Suppressor macrophage treated with lipopolysaccharide for 1 hour (primary cell): ENCODE measurements around the gene ZNRF2.
A peak's percentile ranks its signal among the peaks of the same experiment; 100 is the strongest.

Experiments
- DNase-seq, 3 donors: peaks; one replicate each; pipeline ENCODE4 v3.0.0-alpha.2; 2020 to 2022

ZNRF2 gene

DNA sequence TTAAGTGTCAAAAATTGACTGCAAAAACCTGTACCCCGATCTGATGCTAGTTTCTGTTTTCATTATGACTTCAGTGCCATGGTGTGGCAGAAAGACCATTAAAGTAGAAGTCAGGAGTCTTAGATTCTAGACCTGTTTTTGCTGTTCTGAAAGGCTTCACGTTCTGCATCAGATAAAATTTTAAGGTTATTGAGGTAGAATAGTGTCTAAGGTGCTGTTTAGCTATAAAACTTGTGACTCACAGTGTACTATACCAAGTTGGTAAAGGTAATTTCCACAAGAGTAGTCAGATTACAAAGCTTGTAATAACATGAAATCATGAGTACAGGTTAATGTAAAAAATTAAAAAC is 38.6 kb downstream of the ZNRF2 start:
- no peak for DNase-seq

DNA sequence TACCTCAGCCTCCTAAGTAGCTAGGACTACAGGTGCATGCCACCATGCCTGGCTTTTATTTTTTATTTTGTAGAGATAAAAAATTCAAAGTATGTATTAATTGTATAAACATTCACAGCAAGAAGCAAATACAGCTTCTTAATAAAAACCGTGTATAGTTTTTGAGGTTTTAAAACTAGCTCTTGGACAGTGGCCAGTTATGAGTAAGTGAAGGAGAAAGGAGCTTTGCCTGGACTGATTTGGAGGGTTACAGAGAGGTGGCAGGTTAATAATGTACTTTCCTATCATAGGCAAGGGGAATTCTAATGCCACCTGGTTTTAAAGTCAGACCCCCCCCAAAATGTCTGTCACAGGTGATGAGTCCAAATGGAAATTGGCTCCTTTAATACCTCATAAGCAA is 43.4 kb downstream of the ZNRF2 start:
- no peak for DNase-seq

DNA sequence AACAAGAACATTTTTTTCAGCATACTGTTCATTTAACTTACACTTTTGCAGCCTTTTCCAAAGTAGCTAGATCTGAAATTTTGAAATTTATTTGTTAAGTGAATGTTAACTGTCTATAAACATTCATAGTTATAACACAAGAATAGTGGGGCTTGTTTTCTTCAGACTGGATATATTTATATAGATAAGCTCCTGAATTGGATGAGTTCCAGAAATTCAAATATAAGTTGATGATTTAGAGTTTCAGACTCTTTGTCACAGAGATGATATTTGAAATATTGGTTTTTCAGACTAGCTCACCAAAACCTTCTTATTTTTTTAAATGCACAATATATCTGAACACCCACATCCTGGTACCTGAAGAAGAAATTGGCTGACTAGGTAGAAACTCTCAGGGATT is 44.0 kb downstream of the ZNRF2 start:
- no peak for DNase-seq

DNA sequence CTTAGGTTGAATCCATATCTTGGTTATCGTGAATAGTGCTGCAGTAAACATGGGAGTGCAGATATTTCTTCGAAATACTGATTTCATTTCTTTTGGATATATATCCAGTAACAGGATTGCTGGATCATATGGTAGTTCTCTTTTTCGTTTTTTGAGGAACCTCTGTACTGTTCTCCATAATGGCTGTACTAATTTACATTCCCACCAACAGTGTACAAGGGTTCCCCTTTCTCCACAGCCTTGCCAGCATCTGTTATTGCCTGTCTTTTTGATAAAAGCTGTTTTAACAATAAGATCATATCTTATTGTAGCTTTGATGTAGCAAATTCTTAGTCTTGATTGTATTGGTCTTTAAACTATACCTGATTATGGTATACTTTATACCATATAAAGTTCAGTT is 45.3 kb downstream of the ZNRF2 start:
- DNase-seq, result peak; percentile 33 to 68 (median 62)

DNA sequence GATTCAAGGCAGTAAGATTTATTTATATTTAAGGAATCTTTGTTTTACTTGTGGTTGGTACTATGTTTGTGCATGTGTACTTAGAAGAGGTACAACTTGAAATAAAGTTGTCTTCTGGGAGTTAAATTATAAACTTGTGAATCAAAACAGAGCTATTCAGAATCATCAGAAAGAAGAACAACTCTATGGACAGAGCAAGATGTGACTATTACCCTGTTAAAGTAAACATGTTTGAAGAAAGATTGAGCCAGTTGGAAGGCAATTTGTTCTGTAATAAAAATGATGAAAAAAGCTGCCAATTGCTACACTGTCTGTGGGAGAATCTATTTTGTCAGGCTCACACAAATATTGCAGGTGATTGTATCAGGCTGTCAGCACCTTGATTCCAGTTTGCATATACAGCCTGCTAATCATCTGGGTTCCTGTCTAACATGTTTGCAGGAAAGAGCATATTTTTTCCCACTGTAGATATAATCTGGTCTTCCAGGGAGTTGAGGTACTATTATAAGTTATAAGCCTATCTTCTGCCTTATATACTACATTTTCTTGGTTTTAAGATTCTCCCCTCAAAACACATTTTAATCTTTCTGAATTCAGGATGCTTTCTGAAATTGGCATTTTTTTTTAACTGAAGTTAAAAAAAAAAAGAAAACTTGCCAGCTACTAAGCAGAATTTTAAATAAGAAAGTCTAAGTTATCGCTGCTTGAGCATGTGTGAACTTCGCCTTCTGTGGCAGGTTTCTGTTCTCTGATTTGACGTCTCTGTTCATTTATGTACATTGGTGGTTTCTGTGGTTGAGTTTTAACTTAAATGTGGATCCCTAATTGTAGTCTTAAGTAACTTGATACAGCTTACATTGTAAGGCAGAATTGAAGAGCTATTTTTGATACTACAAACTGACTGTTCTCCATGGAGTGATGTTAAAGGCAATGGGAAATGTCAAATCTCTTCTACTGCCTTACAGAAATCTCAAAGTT is 46.0 kb downstream of the ZNRF2 start:
- peak; percentile 37 to 62 (median 51) for DNase-seq

DNA sequence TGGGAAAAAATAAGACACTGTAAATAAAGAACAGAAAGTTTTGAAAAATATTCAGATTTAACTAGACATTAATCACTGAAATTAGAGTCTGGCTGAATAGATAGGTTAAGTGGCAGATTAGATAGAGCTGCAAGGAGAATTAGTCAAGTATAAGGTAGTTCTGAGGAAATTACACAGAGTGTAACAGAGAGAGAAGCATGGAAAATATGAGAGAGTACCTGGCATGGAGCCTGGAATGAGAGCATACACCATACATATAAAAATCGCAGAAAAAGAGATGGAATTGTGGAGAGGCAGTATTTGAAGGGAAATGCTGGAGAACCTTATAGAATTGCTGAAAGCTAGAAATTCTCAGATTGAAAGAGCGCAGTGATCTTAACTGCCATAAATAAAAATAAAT is 46.9 kb downstream of the ZNRF2 start:
- no peak for DNase-seq

DNA sequence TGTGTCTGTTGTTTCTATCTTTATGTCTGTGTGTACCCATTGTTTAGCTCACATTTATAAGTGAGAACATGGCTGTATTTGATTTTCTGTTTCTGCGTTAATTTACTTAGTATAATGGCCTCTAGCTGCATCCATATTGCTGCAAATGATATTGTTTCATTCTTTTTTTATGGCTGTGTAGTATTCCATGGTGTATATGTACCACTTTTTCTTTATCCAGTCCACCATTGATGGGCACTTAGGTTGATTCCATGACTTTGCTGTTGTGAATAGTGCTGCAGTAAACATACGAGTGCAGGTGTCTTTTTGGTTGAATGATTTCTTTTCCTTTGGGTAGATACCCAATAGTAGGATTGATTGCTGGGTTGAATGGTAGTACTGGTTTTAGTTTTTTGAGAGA is 48.2 kb downstream of the ZNRF2 start:
- no peak for DNase-seq

DNA sequence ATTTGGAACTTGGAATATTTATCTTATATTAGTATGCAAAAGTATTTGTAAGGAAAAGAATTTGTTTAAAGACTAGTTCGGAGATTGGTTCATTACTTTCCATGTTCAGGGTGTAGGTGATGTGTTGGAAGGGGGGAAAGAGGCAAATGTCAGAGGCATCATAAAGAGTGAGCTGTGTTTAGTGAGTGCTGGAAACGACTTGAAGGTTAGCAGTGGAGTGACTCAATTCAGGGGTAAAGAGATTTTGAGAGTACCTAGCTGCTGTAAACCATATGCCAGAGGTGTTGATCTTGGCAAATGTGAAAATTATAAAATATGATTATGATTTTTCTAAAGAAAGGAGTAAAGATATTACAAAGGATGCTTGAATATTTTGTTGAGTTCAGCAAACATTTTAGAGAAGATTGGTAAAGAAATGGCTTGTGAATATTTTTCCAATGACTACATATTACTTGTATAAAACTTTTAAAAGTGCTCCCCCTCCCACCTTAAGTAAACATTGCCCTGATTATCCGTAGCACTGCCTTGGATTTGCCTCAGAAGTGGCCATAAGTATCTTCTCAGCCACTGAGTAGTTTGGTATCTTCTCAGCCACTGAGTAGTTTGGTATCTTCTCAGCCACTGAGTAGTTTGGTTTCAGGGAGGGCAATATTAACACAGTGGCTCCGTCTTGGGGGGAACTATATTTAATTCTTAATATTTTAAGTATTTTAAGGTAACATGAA is 51.5 kb downstream of the ZNRF2 start:
- no peak for DNase-seq

DNA sequence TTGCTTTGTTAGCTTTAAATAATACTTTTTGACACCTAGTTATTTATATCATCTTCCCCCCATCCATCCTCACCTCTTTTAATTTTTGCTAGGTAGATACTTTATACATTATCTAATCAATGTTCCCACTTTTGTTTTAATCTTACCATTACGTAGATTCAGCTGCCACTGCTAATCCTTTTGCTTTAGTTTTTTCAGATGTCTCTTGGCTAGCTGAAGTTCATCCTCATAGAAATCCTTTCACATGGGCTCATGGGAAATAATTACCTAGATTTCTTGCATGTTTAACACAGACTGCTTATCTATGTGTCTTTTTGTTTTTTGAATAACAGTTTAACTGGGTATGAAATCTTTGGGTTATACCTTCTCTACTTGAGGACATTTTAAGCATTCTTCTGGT is 60.1 kb downstream of the ZNRF2 start:
- DNase-seq, result no peak

DNA sequence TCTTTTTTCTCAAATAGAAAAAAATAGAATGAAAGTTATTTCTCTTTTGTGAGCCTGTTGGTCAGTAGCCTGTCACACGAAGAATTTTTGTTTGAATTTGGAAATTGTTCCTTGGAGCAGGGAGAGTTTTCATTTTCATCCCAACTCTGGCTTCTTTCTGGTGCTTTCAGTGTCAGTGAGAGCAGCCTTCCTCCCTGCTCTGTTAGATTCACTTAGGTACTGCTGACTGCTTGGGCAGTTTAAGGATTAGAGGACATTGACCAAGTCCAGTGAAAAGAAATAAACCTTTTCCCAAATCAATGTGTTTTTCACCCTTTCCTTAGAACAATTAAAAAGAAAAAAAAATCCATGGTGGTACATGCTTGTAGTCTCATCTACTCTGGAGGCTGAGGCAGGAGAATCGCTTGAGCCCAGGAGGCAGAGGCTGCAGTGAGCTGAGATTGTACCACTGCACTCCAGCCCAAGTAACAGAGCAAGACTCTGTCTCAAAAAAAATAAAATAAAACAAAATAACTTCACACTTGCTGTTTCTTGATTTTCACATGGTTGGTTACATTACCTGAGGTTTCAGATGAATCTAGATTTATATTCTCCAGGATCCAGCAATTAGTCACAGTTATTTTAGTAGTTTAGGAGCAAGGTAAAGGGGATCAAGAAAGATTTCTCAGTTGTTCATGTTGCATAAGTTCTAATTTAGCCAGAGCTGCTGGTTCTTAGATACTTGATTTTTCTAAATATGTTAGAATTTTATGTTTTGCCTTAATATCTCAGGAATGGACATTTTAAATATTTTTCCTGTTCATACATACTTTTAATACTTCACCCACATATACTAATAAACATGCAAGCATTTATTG is 63.1 kb downstream of the ZNRF2 start:
- no peak for DNase-seq

DNA sequence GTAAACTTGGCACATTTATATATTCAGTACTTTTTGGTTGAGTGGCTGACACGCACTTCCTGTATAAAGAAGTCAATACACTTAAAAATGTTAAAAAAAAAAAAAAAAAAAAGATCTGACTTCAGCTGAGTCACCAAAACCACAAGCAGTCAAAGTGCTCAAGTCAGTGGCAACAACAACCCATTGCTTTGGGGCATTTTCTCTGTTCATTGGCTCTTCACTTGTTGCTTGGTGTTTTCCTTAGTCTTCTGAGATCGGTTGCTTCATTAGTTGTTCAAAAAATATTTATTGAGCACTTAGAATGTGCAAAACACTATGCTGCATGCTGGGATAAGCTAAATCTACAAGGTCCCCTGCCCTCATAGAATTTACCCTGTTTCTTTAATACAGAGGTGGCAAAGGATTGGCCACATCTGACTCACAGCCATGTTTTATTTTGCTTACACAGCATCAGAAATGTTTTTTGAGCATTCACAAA is 63.7 kb downstream of the ZNRF2 start:
- peak; percentile 66 to 90 (median 86) for DNase-seq

DNA sequence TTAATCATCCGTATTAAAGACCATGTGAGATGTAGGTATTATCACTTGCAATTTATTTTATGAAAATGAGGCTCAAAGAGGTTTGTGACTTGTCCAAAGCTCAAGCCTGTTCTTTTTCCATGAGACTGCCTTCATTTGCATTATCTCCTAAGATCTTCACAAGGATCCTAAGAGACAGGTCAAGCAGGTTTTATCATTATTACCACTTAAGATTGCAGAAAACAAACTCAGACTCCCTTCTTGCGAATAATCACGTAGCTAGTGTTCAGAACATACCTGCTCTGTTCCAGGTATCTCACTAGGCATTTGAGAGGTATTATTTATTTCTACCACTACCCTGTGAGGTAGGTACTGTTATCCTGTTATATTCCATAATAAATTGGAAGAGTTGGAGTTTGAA is 64.8 kb downstream of the ZNRF2 start:
- DNase-seq, result no peak

DNA sequence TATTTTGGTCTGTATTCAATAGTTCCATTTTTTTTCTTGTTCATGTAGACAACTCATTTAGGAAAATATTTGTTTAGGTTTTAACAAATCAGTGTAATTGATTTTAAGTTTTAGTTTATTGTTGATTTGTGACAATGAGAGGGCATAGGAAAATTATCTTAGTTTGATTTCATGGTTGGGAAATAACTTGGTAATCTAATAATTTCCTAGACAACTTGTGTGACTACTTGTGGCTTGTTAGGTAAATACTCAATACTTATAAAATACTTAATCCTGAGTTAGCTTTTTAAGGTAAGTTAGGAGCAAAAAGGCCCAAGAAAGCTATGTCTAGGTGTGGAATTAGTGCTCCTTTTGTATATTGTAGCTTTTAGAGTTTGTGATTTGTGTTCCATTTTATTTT is 65.4 kb downstream of the ZNRF2 start:
- DNase-seq, result no peak

DNA sequence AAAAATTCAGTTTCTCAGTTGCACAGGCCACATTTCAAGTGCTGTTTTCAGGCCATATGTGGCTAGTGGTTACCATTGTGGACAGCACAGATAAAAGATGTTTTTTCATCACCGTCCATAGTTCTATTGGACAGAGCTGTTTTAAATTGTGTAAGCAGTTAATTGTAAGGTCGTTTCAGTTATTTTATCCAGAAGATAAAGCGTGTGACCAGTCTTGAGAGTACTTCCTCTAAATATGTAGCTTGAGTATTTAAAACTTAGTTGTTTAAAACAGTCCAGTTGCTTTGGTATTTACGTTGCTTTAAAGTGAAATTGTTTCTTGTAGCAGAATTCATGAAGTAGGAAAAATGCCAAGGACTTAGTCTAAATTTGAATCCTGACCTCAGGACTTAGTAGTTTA is 66.9 kb downstream of the ZNRF2 start:
- peak in 2 of 3 donors; percentile 55 to 60 for DNase-seq

DNA sequence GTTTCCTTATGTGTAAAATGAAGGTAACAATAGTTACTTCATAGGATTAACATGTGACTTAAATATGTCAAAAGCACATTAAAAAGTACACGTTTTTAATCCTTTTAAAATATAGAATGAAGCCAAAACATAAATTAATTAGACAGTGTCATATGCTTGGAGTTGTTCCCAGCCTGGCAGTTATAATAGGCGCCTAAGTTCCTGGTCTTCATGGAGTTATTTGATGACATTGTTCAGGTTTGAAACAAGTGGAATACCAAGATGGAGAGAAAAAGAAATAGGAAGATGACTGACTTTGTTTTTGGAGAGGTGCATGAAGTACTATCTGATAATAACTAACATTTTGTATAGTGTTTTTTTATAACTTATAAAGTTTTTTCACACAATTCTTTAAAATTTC is 67.3 kb downstream of the ZNRF2 start:
- DNase-seq, result no peak

DNA sequence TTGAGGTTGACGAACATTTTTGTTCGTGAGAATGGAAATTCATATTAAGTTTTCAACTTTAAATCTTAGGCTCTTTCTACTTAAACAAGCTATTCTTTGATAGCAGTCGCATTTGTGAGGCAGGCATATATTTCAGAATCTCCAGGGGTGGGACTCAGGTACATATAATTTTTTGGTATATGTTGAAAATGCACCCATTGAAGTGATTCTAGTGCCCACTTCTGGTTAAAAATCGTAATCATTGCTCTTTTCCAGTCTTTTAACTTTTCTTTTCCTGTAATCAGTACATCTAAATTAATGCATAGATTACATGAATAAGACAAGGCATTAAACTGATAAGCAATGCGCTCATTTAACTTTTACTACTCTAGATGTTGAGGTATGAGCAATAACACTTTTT is 67.8 kb downstream of the ZNRF2 start:
- DNase-seq, result no peak

DNA sequence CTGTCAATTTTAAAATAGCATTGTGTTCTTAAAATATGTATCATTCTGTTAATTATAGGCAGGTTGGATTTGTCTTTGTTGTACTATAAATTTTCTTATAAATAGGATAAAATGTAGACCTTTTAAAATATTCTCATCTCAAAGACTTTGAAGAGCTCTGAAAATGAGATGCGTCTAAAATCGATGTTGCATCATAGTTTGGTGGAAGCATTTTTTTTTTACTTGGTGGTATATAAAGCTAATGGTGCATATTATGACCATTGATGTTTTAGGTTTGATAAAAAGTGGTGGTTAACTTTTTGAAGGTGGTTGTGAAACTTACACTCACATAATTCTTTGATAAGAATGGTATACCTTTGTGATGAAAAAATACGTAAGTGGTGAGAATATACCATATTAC is 69.1 kb downstream of the ZNRF2 start:
- no peak for DNase-seq

DNA sequence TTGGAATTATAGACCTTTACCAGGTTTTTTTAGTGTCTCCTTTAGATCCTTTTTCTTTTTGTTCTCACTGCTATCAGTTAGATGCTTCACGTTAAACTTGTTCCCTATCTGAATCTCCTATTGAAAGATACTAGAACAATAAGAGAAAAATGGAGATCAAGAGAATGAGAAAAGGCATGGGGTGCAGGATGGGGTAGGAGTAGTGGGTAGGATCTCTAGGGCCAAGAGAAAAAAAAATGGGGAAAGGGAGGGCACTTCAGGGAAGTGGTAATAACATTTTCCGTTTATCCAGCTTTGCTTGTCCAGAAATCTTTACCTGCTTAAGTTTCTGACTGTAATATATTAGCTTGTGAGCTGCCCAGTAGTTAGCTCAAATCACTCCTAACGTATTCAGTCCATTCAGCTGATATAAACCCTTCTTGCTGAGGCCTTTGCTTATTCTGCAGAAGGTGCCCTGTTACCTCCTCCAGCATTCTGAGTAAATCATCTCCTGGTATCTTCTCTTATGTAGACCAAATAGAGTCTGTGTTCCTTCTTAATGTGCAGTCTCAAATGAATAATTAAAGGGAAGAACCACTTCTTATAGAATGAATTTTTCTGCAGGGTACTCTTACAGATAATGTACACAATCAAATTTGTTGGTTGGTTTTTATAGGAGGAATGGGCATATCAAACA is 69.7 kb downstream of the ZNRF2 start:
- DNase-seq, result no peak

DNA sequence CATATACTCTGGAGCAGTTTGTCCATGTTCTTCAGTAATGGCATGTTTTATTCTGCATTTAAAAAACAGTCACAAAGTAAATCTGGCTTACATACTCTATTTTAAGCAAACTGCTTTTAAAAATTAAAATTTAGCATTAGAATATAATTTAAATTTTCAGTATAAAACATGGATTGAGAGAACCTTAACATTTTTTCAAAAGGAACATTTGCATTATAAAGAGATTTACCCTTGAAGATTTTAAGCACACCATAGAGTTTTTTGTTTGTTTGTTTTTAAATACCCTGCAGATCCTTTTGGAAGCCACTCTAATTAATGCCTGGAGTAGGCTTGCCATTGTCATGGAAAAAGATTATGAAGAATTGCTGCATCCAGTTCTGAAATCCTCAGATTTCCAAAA is 70.4 kb downstream of the ZNRF2 start:
- no peak for DNase-seq

DNA sequence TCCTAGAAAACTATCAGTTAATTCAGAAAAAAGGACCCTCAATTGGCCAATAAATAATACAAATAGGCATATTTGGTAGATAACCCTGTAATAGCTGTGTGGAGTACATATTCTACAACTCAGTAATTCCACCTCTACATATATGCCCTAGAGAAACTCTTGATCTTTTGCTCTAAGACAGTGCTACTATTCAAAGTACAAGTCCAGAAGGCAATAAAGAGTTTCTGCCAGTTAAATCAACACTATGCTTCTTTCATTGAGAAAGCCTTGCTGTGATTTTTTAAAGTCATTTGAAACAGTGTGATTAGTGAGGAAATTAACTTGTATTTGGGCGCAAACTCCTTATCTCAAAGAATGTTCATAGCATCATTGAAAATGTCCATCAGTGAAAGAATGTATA is 75.6 kb downstream of the ZNRF2 start:
- DNase-seq, result no peak

DNA sequence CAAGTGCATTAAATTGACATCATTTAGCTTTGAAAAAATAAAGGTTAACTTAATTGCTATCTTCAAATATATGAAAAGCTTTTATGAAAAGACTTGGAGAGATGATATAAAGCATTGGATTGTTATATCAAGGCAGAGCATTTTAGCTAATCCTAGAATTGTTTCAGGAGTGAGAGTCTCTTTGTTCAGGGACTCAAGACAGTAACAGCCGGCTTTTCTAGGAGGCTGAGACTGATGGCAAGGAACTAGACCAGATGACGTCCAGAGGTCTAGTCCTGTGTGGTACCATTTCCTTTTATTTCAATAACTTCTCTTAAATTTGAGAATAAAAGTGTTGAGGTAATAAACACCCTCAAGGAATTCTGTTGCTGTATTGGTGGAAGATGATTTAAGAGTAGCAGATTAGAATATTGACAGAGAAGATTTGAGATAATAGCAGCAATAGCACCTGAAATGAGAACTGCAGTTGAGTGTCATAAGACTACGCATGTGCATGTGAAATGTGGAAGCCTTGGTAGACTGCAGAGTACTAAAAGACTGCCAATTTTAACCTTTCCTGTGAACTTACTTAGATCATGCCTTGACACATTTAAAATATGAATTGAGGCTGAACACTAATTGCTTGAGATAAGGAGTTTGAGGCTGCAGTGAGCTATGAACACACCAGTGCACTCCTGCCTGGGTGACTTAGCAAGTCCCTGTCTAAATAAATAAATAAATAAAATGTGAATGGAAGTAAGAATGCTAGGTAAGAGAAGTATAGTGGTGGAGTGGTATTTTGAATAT is 79.6 kb downstream of the ZNRF2 start:
- no peak for DNase-seq

DNA sequence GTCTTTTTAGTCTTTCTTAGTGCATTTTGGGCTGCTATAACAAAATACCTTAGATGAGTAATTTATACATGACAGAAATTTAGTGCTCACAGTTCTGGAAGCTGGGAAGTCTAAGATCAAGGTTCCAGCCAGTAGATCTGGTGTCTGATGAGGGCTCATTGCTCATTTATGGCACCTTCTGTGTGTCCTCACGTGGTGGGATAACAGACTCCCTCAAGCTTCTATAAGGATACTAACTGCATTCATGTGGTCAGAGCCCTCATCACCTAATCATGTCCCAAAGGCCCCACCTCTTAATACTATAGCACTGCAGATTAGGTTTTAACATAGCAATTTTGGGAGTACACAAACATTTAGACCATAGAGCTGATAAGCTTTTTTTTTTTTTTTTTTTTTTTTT is 80.4 kb downstream of the ZNRF2 start:
- DNase-seq, result no peak
